ENCODE results near the gene ZNF507. TPM values are rescaled to one million over a fixed set of nuclear protein-coding genes. Genes with fewer than 3 reads are reported as not detected.

Gene ZNF507
- total and polyA plus RNA-seq, 9 donors = 6.4 to 30.5 (median 22.9) TPM

GRCh38 chr19:32387701-32388392 lies 42.4 kb downstream of the ZNF507 start:
- intact Hi-C loops (cut with DNase I) = no loop called here
- no peak for DNase-seq

GRCh38 chr19:32388393-32388855 lies 43.0 kb downstream of the ZNF507 start:
- Histone ChIP-seq H3K27me3 (no peaks in the 10 kb centered on the region), H3K4me3 (no peak overlapping the region), H3K4me1 (ENCODE audit: insufficient read depth) (no peaks in the 10 kb centered on the region), H3K27ac (no peak overlapping the region), H3K36me3 (no peaks in the 10 kb centered on the region), H3K9me3 (no peaks in the 10 kb centered on the region)
- TF ChIP-seq CTCF (IDR thresholded peaks at IDR 0.05) (no peak), POLR2A (IDR thresholded peaks at IDR 0.05) (no peak), EP300 (IDR thresholded peaks at IDR 0.05) (no peak)
- intact Hi-C loops (cut with DNase I) = no loop called here
- WGBS, 3 donors = 93 to 97% (median 94%) methylated on average over 3 of the region's 3 CpGs
- no peak for DNase-seq

More at GRCh38 chr19:32387701-32388392, 42.4 kb downstream of the ZNF507 start:
- no peak overlapping the region for H3K27ac ChIP-seq
- H3K9me3 ChIP-seq = no peaks in the 10 kb centered on the region
- no peak overlapping the region for H3K4me3 ChIP-seq
- WGBS, 3 donors = 70 to 81% (median 77%) methylated on average over 7 of the region's 7 CpGs
- H3K27me3 ChIP-seq = no peaks in the 10 kb centered on the region
- no peak for TF ChIP-seq POLR2A (IDR thresholded peaks at IDR 0.05)
- no peak for TF ChIP-seq CTCF (IDR thresholded peaks at IDR 0.05)
- no peak for TF ChIP-seq EP300 (IDR thresholded peaks at IDR 0.05)
- no peaks in the 10 kb centered on the region for H3K36me3 ChIP-seq
- H3K4me1 ChIP-seq (ENCODE audit: insufficient read depth) = no peaks in the 10 kb centered on the region

GRCh38 chr19:32392901-32393300 lies 47.5 kb downstream of the ZNF507 start:
- DNase-seq = no peak
- H3K27me3 ChIP-seq = no peaks in the 10 kb centered on the region
- no peaks in the 10 kb centered on the region for H3K9me3 ChIP-seq
- 84 to 91% (median 89%) methylated on average over 3 of the region's 3 CpGs for WGBS, 3 donors
- TF ChIP-seq POLR2A (IDR thresholded peaks at IDR 0.05) = no peak
- TF ChIP-seq EP300 (IDR thresholded peaks at IDR 0.05) = no peak
- TF ChIP-seq CTCF (IDR thresholded peaks at IDR 0.05) = no peak
- H3K36me3 ChIP-seq = no peaks in the 10 kb centered on the region
- H3K4me1 ChIP-seq (ENCODE audit: insufficient read depth) = no peaks in the 10 kb centered on the region
- intact Hi-C loops (cut with DNase I) = no loop called here
- H3K27ac ChIP-seq = no peak overlapping the region
- no peak overlapping the region for H3K4me3 ChIP-seq

- Histone ChIP-seq H3K4me3 (no peak overlapping the region), H3K27ac (no peak overlapping the region), H3K27me3 (no peaks in the 10 kb centered on the region), H3K4me1 (ENCODE audit: insufficient read depth) (no peaks in the 10 kb centered on the region), H3K36me3 (no peaks in the 10 kb centered on the region), H3K9me3 (no peaks in the 10 kb centered on the region)
- WGBS, 3 donors = 74 to 84% (median 78%) methylated on average over 6 of the region's 6 CpGs
- TF ChIP-seq POLR2A (IDR thresholded peaks at IDR 0.05) (no peak), CTCF (IDR thresholded peaks at IDR 0.05) (no peak), EP300 (IDR thresholded peaks at IDR 0.05) (no peak)
- intact Hi-C loops (cut with DNase I) = no loop called here
- DNase-seq = no peak
These were observed 50.7 kb downstream of the ZNF507 start for GRCh38 chr19:32396046-32396652.

Data from ovary (tissue), 9 donors.